ENCODE data around the gene GPR63. TPM values are rescaled to one million over a fixed set of nuclear protein-coding genes. Genes with fewer than 3 reads are reported as not detected.

Gene GPR63
- total and polyA plus RNA-seq, 4 donors: 0.14 to 2.0 (median 0.37) TPM

DNA sequence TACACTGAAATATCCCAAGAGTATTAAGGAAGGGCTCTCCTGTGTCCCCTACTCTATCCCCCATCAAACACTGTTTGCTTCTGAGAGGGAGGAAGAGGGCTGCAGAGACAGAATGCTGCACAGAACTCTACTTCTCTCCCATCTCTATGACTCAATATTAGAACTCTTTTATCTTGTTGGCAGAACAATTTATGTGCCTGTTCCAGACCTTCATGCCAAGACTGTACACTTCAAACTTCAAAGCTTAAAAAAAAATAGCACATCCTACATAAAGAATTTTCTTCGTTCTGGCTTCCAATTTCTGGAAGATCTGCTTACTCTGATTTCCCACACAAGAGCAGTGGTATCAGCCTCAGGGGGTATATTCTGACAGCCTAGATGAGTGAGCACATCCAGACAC is 19.6 kb upstream of the GPR63 start:
- 62 to 78% methylated on average over 1 of the region's 1 CpG for WGBS, 2 donors
- Histone ChIP-seq H3K9ac (ENCODE audit: insufficient read depth in 1 of 2, low read length in 2 of 2) (no peak overlapping the region), H3K27ac (ENCODE audit: low read depth in 1 of 2, low read length in 1 of 2) (no peak overlapping the region), H3K36me3 (ENCODE audit: control insufficient read depth in 4 of 4, insufficient read depth in 4 of 4, low read length in 4 of 4) (no peaks in the 10 kb centered on the region), H3K27me3 (ENCODE audit: control insufficient read depth in 3 of 3, insufficient read depth in 3 of 3, low read length in 2 of 3) (no peaks in the 10 kb centered on the region), H3K9me3 (ENCODE audit: control insufficient read depth in 4 of 4, insufficient read depth in 3 of 4, low read length in 3 of 4) (peaks cover 0 to 2% (median 0%) of the 10 kb centered on the region in 4 donors), H3K4me1 (ENCODE audit: control insufficient read depth in 5 of 5, insufficient read depth in 5 of 5, low read length in 5 of 5) (no peaks in the 10 kb centered on the region), H3K4me3 (no peak overlapping the region)
- TF ChIP-seq, protein P1, sequence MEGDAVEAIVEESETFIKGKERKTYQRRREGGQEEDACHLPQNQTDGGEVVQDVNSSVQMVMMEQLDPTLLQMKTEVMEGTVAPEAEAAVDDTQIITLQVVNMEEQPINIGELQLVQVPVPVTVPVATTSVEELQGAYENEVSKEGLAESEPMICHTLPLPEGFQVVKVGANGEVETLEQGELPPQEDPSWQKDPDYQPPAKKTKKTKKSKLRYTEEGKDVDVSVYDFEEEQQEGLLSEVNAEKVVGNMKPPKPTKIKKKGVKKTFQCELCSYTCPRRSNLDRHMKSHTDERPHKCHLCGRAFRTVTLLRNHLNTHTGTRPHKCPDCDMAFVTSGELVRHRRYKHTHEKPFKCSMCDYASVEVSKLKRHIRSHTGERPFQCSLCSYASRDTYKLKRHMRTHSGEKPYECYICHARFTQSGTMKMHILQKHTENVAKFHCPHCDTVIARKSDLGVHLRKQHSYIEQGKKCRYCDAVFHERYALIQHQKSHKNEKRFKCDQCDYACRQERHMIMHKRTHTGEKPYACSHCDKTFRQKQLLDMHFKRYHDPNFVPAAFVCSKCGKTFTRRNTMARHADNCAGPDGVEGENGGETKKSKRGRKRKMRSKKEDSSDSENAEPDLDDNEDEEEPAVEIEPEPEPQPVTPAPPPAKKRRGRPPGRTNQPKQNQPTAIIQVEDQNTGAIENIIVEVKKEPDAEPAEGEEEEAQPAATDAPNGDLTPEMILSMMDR (IDR thresholded peaks at IDR 0.05; ENCODE audit: control extremely low read depth, extremely low read depth): no peak
- DNase-seq (no peak), ATAC-seq (ENCODE audit: insufficient read depth, low FRiP score) (no peak)

DNA sequence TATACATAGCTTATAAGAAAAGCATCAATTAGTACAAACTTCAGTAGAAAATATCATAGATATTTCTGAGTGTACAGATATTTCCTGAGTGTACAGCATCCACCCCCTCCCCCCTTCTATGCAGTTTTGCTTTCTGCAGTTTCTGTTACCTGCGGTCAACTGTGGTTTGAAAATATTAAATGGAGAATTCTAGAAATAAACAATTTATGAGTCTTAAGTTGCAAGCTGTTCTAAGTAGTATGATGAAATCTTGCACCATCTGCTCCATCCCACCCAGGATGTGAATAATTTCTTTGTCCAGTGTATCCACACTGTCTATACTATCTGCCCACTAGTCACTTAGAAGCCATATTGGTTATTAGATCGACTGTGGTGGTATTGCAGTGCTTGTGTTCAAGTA is 15.8 kb upstream of the GPR63 start:
- TF ChIP-seq, protein P1 (IDR thresholded peaks at IDR 0.05; ENCODE audit: control extremely low read depth, extremely low read depth): no peak
- WGBS, 2 donors: 87 to 92% methylated on average over 2 of the region's 2 CpGs
- Histone ChIP-seq H3K4me3 (no peak overlapping the region), H3K27me3 (ENCODE audit: control insufficient read depth in 3 of 3, insufficient read depth in 3 of 3, low read length in 2 of 3) (no peaks in the 10 kb centered on the region), H3K9me3 (ENCODE audit: control insufficient read depth in 4 of 4, insufficient read depth in 3 of 4, low read length in 3 of 4) (no peaks in the 10 kb centered on the region), H3K9ac (ENCODE audit: insufficient read depth in 1 of 2, low read length in 2 of 2) (no peak overlapping the region), H3K36me3 (ENCODE audit: control insufficient read depth in 4 of 4, insufficient read depth in 4 of 4, low read length in 4 of 4) (no peaks in the 10 kb centered on the region), H3K27ac (ENCODE audit: low read depth in 1 of 2, low read length in 1 of 2) (no peak overlapping the region), H3K4me1 (ENCODE audit: control insufficient read depth in 5 of 5, insufficient read depth in 5 of 5, low read length in 5 of 5) (no peaks in the 10 kb centered on the region)
- no peak for DNase-seq
- no peak for ATAC-seq (ENCODE audit: insufficient read depth, low FRiP score)

DNA sequence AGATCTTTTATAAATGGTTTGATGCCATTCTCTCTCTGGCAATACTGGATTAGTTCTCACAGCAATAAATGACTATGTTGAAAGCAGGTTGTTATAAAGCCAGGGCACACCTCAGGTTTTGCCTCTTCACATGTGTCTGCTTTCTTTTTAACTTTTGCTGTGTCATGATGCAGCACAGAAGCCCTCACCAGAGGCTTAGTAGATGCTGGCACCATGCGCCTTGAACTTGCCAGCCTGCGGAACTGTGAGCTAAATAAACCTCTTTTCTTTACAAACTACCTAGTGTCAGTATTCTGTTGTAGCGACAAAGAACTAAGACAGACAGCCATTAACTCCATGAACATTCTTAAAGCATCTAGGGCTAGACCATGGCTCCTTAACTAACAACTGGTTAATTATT is 15.3 kb upstream of the GPR63 start:
- Histone ChIP-seq H3K27ac (ENCODE audit: low read depth in 1 of 2, low read length in 1 of 2) (no peak overlapping the region), H3K27me3 (ENCODE audit: control insufficient read depth in 3 of 3, insufficient read depth in 3 of 3, low read length in 2 of 3) (no peaks in the 10 kb centered on the region), H3K4me3 (no peak overlapping the region), H3K4me1 (ENCODE audit: control insufficient read depth in 5 of 5, insufficient read depth in 5 of 5, low read length in 5 of 5) (no peaks in the 10 kb centered on the region), H3K36me3 (ENCODE audit: control insufficient read depth in 4 of 4, insufficient read depth in 4 of 4, low read length in 4 of 4) (no peaks in the 10 kb centered on the region), H3K9ac (ENCODE audit: insufficient read depth in 1 of 2, low read length in 2 of 2) (no peak overlapping the region), H3K9me3 (ENCODE audit: control insufficient read depth in 4 of 4, insufficient read depth in 3 of 4, low read length in 3 of 4) (peaks cover 0 to 2% (median 0%) of the 10 kb centered on the region in 4 donors)
- TF ChIP-seq, protein P1 (IDR thresholded peaks at IDR 0.05; ENCODE audit: control extremely low read depth, extremely low read depth): no peak
- no peak for DNase-seq
- no peak for ATAC-seq (ENCODE audit: insufficient read depth, low FRiP score)
- 94 to 95% methylated on average over 3 of the region's 3 CpGs for WGBS, 2 donors

DNA sequence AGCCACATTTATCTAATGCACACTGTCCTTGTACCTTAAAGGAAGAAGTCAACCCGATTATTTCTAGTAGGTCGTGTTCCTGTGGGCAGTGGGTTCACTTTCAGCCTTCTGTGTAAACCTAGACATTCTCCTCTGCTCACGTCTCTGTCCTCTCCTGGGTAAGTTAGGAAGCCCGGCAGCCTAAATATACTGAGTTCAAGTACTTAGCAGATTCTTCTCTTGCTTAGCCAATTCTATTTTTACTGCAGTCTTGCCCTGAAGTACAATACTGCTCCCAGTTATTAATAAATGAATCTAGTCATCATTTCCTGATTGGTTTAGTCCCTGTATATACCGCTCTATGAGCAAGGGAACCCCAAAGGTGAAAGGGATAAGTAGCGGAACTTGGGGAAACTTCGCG is 14.6 kb upstream of the GPR63 start:
- H3K4me1 ChIP-seq (ENCODE audit: control insufficient read depth in 5 of 5, insufficient read depth in 5 of 5, low read length in 5 of 5): no peaks in the 10 kb centered on the region
- TF ChIP-seq, protein P1 (IDR thresholded peaks at IDR 0.05; ENCODE audit: control extremely low read depth, extremely low read depth): no peak
- no peak overlapping the region for H3K9ac ChIP-seq (ENCODE audit: insufficient read depth in 1 of 2, low read length in 2 of 2)
- H3K4me3 ChIP-seq: no peak overlapping the region
- no peak for DNase-seq
- peaks cover 0 to 6% (median 0%) of the 10 kb centered on the region in 4 donors for H3K9me3 ChIP-seq (ENCODE audit: control insufficient read depth in 4 of 4, insufficient read depth in 3 of 4, low read length in 3 of 4)
- H3K36me3 ChIP-seq (ENCODE audit: control insufficient read depth in 4 of 4, insufficient read depth in 4 of 4, low read length in 4 of 4): no peaks in the 10 kb centered on the region
- no peak overlapping the region for H3K27ac ChIP-seq (ENCODE audit: low read depth in 1 of 2, low read length in 1 of 2)
- ATAC-seq (ENCODE audit: insufficient read depth, low FRiP score): no peak
- 64 to 96% methylated on average over 8 of the region's 8 CpGs for WGBS, 2 donors
- H3K27me3 ChIP-seq (ENCODE audit: control insufficient read depth in 3 of 3, insufficient read depth in 3 of 3, low read length in 2 of 3): no peaks in the 10 kb centered on the region

Data from lung (tissue), 12 donors.